NCI-H345 treated with DMSO at 0.1 percent for 48 hours (cell line): ENCODE data around the gene PALB2.
"Not testable (repeated sequence)": the region's sequence is repeated elsewhere in the genome, so short reads cannot be mapped to it uniquely, and the experiment has no call there.

ENCODE experiments used
- DNase-seq: peaks from one replicate; lab custom pipeline; 2025; ENCODE audit not compliant: unreplicated experiment; lab: John Stamatoyannopoulos, UW

PALB2 gene

DNA sequence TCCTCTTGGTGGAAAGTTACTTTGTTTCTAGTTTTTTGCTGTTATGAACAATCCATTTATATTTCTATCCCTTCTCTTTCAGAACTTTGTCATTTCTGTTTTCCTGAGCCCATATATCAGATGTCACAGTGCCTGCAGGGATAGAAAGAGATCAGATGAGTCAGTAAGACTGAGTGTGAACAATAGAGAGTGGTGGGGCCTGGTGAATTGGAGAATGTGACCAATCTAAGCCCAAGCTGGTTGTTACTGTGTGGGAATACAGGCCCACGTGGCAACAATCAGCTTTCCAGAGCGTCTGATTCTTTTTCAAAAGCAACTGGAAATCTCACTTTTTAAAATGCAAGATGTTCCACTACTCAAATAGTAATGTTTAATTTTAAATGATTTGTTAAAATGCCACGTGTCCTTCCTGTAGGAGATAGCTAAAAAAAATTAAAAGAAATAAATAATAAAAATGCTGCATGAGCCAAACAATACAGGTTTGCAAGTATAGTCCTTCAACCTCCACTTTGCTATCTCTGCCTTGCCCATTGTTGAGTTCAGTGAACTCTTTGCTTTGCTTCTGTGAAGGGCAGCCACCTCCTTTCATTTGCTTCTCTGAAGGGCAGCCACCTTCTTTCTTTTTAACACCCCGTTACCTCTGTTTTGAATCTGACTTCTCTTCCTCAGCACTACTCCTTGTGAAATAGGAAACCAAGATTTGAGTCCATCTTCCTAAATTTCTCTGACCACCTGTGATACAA, 9.7 kb upstream of the PALB2 start:
- DNase-seq = no peak

DNA sequence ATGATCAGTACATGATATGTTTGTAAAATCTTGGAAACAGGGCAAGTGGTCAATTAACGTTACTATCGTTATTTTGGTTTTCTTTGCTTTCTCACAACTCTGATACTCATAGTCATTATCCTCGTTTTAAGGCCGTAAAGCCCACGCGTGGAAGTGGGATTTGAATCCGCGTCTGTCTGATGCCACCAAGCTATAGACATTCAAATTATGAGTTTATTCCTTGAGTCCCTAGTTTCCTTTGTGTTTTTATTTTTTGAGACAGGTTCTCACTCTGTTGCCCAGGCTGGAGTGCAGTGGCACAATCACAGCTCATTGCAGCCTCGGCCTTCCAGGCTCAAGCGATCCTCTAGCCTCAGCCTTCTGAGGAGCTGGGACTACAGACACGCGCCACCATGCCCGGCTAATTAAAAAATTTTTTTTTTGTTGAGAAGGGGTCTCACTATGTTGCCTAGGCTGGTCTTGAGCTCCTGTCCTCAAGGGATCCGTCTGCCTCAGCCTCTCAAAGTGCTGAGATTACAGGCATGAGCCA, 1.2 kb upstream of the PALB2 start:
- DNase-seq = no peak

DNA sequence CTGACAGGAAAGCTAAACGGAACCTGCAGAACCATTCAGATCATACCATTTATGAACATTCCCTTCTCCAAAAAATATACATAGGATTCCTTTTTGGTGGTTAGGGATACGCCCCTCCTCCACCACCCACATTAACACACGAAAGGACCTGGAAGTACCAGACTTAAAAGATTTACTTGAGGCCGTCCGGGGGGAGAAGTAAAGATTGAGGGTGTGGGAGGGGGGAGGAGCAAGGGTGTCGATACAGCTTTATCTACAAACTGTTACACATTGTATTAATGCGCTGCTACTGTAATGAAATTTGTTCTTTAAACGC, 537 bp downstream of the PALB2 start:
- DNase-seq = no peak

DNA sequence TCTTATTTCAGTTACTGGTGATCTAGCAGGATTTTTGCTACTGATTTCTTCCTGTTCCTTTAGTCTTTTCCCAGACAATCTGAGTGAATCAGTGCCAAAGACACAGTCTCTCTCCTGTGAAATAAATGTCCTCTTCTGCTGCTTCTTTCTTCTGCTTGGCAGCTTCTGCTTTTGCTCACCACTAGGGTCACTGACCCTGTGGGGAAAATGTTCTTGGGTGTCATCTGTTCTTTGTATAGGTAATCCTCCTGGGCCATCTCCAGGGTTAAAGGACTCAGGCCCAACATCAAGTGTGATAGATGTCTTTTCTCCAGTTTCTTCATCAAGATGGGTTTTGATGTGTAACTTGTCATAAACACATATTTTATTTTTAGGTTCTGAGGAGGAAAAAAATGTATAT, 5.2 kb downstream of the PALB2 start:
- no peak for DNase-seq

DNA sequence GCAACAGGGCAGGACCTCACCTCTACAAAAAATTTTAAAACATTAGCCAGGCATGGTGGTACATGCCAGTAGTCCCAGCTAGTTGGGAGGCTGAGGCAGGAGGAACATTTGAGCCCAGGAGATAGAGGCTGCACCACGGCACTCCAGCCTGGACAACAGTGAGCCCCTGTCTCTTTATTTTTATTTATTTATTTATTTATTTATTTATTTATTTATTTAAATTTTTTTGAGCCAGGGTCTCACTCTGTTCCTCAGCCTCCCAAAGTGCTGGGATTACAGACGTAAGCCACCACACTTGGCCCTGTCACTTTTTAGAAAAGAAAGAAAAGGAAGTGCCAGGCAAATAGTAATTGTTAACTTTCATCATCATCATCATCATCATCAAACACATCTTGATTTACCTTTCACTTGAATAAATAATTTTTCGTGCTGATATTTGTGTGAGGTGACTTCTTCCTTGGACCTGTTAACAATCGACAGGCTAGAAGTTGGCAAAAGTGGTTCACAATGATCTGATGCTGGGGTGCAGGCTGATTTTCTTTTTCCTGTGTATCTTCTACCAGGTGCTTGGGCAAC, 6.6 kb downstream of the PALB2 start:
- no peak for DNase-seq

DNA sequence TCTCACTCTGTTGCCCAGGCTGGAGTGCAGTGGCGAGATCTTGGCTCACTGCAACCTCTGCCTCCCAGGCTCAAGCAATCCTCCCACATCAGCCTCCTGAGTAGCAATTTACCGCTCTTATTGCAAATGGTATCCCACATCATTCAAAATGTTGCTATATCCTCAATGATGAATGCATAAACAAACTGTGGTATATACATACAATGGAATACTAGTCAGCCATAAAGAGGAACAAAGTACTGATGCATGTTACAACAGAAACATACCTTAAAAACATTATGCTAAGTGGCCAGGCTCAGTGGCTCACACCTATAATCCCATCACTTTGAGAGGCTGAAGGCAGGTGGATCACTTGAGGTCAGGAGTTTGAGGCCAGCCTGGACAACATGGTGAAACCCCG, 9.2 kb downstream of the PALB2 start:
- DNase-seq = not testable (repeated sequence)

DNA sequence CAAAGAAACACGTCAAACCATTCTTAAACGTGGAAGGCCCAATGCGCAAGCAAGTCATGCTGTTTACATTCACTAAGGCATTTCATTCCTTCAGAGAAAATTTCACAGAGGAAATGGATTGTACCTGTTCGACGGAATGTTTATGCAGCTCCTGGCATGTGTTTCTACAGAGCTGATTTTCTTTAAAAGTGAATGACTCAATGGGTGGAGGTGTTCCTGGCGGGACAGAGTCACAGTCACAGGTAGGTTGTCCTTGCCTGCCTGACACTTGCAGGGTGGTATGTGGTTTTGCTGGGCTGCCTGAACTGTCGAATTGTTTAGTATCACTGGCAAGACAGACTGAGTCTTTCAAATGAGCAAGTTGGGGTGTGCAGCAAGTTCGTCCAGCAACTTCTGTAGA, 11.6 kb downstream of the PALB2 start:
- no peak for DNase-seq

DNA sequence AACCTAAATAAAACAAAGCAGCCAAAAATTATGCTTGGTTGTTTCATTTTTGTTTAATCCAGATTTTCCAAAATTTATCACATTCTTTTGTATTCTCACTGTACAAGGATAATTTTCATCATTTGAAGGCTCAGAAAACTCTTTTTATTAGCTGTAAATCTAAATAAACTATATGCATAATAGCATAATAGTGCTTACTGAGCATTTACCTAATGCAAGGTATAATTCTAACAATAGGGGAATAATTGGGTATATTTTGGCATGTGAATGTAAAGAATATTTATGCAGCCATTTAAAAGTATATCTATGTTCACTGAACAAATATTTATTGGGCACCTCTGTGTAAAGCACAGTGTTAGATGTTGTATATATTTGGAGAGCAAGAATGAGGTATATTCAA, 17.0 kb downstream of the PALB2 start:
- no peak for DNase-seq

DNA sequence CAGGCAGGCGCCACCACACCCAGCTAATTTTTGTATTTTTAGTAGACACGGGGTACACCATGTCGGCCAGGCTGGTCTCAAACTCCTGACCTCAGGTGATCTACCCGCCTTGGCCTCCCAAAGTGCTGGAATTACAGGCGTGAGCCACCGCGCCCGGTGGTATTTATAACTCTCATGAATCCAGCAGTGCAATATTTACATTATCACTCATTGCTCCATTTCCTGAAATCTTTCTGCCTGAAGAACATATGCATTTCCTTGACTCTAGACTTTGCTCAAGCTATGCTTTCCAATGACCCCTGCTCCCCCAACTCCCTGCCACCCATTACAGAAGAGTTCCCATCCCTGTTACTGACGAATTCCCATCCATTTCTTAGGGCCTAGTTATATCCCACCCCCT, 25.3 kb downstream of the PALB2 start:
- DNase-seq = no peak

DNA sequence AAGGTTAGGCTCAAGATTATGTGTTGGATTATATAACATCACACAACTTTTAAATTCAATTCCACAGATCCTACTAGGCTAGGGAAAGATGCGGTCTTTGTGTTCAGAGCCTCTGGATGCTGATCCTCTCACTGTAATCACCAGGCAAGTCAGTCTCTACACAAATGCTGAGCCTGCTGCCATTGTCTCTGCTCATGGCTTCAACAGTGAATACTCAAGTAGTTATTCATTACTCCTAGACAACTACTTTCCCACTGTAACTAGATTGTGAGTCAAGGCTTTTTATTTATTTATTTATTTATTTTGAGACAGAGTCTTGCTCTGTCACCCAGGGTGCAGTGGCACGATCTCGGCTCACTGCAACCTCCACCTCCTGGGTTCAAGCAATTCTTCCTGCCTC, 29.2 kb downstream of the PALB2 start:
- no peak for DNase-seq

DNA sequence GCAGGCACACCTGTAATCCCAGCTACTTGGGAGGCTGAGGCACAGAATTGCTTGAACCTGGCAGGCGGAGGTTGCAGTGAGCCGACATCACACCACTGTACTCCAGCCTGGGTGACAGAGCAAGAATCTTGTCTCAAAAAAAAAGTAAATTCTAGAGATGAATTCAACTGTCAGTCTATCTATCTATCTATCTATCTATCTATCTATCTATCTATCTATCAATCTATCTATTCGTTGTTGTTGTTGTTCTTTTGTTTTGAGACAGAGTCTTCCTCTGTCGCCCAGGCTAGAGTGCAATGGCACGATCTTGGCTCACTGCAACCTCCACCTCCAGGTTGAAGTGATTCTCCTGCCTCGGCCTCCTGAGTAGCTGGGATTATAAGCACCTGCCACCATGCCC, 30.2 kb downstream of the PALB2 start:
- not testable (repeated sequence) for DNase-seq

DNA sequence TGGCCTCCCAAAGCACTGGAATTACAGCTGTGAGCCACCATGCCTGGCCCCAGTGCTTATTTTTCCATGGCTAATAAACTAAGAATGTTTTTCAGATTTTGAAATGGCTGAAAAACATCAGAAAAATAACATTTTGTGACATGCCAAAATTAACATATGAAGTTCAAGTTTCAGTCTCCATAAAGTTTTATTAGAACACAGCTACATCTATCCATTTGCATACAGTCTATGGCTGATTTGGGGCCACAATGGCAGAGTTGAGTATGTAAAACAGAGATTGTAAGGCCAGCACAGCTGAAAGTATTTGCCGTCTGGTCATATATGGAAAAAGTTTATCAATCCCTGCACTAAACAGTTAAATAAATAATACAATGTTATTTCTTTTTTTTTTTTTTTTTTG, 31.2 kb downstream of the PALB2 start:
- no peak for DNase-seq

DNA sequence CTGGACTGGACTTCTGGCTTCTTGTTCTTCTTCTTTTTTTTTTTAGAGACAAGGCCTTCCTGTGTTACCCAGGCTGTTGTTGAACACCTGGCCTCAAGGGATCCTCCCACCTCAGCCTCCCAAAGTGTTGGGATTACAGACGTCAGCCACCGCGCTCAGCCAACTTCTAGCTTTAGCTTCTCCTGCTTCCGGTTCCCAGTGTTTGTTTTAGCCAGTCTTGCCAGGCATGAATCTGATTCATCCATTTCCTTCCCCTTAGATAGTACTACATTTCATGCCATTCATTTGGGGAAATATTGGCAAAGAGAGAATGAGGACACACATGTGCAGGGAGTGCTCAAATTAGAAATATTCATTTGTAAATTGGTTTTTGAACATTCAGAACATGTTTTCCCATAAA, 32.9 kb downstream of the PALB2 start:
- no peak for DNase-seq

DNA sequence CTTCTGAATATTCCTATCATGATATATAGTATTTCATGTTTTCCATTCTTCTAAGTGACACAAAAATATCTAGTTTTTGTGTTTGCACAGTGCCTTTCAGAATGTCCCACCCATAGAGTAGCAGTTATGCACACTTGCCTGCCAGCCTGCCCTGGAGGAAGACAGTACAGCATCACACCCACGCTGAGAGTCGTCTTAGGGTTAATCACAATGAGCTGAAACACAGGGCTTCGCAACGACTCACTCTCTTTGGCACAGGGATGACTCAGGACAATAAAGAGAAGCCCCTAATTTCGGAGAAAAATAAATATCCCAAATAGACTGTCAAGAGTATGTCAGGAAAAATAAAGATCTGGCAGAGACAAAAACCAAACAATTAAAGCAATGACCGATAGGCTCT, 33.4 kb downstream of the PALB2 start:
- no peak for DNase-seq

DNA sequence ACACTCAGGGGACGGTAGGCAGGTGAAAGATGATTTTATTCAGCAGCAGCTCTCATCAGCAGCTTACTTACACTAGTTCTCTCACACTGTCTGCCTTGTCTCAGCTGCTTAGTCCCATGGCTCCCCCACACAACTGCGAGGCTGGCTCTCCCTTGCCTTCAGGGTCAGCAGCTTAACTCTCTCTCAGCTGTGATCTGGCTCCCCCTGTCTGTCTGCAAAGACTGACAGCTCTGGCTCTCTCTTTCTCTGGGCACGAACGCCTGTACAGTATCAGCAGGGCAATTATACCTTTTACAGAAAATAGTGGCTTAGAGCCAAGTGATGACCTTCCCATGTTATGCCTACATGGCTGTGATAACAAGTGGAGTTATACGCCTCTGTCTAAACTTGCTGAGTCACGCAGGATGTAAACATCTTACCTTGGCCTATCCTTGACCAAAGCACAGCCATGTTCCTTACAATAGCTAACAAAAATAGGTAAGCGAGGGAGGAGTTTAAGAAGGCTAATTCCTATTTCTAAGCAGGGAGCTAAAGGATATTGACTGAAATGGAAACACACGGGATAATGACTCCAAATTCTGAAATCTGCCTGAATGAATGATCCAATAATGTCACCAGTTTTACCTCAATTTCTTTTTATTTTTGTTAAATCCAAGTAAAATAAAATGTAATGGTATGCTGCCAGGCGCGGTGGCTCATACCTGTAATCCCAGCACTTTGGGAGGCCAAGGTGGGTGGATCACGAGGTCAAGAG, 43.9 kb downstream of the PALB2 start:
- no peak for DNase-seq

DNA sequence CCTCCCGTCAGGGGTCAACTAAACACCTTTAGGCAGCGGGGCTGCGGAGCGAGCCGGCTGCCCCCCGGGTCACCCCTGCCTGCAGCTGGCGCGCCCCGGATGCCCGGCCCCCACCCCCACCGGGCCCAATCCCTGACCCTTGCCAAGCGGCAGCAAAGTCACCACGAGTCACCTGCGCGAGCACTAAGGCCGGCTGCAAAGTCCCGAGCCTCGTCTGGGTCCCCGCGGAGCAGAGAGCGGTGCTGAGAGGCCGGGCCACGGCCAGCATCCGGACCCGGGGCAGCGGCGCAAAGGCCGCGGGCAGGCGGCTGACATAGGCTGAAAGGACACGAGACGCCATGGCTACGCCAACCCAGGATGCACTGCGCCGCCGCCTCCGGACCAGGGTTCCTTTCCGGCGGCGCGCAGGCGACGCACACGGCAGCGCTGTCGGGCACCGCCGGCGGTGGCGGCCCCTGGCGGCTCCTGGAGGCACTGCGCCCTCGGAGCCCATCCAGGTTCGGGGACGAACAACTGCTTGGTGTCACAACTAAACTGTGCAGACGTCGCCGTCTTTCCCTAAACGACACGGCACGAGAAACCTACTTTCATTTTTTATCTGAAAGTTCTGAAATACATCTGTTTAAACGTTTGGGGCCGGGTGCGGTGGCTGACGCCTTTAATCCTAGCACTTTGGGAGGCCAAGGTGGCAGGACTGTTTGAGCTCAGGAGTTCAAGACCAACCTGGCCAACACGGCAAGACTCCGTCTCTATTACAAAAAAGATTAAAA, 45.0 kb downstream of the PALB2 start, which contains the start of gene NDUFAB1:
Gene NDUFAB1, minus strand, starts transcription at position 366 of the 770 bp plus-strand sequence. Its CDS starts 26 bp downstream, at position 340.
- peak; percentile 75 for DNase-seq

DNA sequence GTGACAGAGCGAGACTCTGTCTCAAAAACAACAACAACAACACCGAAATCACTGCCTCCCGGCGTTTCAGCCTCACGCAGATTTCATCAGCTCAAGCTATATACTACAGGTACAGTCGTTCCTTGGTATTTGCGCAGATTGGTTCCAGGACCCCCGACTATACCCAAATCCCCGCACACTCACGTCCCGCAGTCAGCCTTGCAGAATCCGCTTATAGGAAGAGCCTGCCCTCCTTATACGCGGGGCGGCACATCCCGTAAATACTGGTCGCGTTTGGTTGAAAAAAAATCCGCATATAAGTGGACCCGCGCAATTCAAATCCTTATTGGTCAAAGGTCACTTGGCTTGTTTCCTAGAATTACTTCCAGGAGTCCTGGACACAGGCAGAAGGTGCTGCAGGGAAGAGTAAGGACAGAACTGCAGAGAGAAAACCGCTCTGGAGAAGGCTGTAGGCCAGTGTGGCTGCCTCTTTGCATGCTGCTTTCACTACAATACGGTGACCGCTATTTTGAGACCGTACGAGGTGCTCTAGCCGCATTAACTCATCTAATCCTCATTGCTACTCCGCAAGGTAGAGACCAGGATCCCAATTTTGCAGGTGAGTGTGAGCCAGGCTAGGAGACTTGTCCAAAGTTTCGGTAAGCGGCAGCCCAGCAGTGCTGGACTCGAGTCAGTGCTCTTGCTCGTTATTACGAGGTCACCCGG, 45.7 kb downstream of the PALB2 start:
- no peak for DNase-seq

DNA sequence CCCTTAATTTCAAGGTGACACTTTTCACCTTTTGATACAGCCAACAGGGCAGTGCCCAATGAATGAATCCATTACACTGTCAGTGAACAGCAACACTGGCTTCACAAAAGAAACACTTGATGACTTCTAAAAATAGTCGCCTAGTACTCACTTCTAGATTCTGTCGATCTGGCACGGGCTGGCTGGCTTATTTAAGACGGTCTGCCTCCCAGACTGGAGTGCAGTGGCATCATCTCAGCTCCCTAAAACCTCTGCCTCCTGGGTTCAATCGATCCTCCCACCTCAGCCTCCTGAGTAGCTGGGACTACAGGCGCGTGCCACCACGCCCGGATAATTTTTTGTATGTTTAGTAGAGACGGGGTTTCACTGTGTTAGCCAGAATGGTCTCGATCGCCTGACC, 46.9 kb downstream of the PALB2 start:
- no peak for DNase-seq

DNA sequence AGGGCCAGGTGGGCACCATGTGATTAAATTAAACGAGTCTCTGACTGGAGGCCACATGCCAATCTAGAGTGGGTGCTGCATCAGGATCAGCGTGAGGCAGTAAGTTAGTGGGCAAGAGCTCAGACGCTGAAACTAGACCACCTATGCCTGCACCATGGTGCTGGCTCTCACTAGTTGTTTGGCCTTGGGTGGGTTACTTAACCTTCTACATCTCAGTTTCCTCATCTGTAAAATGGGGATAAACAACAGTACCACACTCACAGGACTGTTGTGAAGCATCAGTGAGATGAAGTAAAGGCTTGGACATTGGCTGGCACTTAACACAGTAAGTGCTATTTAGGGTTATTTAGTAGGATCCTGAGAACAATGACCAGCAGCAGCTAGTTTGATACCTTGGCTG, 50.9 kb downstream of the PALB2 start:
- DNase-seq = no peak

DNA sequence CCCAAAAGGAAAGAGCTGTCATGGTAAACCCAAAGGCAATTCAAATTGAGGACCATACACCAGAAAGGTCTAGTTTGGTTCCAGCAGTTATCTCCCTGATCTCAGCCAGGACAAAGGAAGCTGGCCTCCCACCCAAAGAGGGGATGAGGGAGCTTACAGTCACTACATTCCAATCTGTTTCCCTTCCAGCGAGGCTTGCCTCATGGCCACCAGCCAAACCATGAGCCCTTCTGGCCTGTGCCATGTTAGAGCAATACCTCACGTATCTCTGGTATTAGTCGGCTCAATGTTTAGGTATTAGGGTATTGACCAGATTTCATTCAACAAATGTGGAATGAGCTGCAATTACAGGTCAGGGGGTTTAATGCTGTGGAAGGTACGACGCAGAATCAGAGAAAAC, 53.4 kb downstream of the PALB2 start:
- no peak for DNase-seq
